CD4-positive, alpha-beta T cell treated with Interleukin-12 subunit alpha and Interleukin-12 subunit beta, for 1 hour (primary cell): ENCODE measurements around the gene WNT7B.

Experiments used
- DNase-seq: peaks from one replicate; pipeline ENCODE4 v3.0.0-alpha.2; 2020

The WNT7B gene

DNA sequence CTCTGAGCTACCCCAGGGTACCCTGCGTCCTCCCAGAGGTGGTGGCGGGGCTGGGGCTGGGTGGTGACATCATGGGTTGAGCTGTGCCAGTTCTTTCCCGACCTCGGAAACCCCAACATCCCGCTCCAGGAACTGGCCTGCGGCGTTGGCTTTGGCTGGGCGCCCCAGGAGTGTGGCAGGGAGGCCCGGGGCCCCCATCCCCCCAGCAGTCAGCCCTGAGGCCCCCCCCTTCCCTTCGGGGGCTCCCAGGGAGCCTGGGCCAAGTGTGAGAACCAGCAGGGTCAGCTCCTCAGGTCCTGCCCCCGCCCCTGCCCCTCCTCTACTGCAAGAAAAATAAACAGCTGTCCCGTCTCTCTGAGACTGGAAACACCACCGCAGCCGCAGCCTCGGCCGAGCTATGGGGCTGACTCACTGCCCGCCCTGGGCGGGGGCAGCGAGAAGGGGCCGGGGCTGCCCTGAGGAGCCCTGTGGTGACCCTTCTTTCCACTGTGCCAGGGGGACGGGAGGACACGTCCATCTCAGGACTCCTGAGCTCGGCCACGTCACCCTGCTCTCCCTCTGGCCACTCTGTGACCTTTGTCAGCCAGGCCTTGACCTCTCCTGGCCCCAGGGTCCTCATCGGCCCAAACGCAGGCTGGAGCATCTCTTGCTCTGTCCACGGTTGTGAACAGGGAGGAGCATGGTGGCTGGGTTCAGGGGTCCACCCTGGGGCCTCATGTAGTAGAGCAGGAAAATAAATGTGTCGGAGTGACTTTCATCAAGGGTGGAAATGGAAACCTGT is 73.4 kb downstream of the WNT7B start:
- no peak for DNase-seq

GRCh38 chr22:45897736-45898135 is 79.2 kb downstream of the WNT7B start:
- no peak for DNase-seq

- no peak for DNase-seq
These were observed 79.9 kb downstream of the WNT7B start for GRCh38 chr22:45896964-45897538.

DNA sequence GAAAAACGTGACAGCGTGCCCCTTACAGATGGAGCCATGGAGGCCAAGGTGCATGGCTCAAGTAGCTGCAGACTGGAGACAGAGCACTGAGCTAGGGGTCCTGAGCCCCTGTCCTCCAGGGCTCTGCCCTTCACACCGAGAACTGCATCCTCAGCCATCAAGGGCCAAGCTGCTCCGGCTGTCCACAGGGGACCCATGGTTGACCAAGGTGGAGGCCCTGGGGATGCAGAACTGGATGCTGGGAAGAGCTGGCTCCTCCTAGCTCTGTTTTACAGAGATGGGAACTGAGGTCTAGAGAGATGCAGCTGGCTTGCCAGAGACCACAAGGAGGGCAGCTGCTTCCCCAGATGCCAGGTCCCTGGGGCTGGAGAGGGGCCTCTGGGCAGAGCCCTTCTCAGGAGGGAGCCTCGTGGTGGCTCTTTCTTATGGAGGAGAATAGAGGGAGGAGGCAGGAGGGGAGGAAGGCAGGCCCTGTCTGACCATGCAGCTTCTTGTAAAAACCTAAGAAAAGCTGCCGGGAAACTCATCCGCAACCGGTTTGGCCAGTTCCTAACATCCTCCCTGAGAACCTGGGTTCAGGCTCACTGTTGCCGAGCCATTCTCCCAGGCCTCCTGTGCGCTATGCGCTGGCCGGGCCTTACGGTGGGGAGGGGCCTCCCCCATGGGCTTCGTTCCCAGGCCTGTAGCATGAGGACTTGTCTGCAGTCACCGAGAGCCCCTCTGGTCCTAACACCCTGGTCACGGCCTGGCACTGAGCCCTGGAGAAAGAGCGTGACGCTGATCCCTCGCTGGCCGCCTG is 80.6 kb downstream of the WNT7B start:
- no peak for DNase-seq

- DNase-seq = no peak
These were observed 81.4 kb downstream of the WNT7B start for GRCh38 chr22:45895436-45896152.

DNA sequence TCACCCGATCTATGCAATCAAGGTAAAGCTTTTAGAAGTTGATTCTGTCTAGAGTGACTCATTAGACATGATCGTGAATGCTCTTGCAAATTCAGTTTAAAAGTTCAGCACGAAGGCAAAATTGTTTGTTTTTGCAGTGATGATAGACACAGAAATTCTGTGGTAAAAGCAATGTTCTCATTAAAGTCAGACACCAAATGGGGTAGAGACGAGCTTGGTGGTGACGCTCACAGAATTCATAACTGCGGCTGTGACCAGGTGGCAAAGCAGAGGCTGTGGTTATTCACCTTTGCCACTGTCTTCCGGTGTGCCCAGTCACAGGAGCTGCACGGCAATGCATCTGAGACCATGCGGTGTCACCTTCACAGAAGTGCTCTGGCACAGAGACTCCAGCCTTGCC is 83.4 kb downstream of the WNT7B start:
- DNase-seq = no peak

DNA sequence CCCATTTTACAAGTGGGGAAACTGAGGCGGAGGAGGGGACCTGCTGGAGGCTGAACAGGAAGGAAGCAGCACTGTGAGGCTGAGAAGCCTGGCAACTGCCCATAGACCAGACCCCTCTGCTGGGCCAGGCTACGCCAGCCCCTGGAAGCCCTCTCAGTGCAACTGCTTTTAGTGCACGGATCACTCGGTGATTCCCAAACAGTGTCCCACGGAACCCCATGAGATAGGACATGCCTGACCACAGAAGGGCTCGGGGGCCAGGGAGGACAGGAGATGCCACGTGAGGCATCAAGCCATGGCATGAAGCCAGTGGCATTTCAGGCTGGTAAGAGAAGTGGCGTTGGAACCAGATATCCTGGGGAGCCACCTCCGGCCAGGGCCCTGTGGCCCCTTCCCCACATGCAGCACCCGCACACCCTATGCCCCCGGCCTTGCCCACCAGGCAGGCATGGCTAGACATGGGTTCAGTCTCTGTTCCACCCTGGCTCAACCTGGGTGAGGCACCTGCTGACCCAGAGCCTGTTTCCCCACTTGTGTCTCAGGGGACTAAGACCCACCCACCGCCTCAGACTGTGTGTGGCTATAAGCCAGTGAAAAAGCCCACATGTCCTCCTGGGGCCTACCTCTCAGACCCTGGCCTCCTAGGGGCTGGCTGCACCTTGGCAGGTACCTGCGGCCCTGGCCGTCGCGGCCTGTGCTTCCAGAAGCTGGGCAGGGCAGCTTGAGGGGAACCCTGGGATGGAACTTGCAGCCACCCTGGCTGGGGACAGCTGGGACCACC is 84.1 kb downstream of the WNT7B start:
- DNase-seq = no peak

DNA sequence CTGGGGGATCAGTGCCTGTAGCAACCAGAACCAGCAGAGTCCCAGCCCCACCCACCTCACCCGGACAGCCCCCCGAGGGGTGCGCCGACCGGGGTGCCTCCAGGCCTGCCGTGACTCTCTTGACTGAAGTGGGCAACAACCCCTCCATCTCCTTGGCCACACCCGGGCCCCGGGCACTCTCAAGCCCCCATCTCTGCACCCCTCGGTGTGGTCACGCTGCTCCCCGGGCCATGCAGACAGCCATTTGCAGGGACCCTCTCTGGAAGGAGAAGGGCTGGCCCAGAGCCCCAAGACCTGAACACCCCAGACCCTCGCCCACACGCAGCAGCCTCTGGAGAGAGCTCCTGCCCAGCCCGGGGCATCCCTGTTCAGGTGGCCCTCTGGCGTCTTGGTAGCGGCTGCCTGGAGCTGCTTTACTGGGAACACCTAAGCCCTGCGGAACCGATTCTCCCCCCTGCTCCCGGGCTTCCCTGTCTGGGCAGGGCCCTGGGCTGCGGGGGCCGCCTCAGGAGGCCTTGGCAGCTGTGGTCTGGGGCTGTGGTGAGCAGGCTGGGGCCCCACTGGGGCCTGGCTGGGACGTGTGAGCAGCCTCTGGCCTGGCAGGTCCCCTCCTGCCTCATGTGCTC is 84.9 kb downstream of the WNT7B start:
- no peak for DNase-seq

- DNase-seq = no peak
These were observed 85.4 kb downstream of the WNT7B start for GRCh38 chr22:45891471-45891995.

GRCh38 chr22:45891021-45891421 is 85.9 kb downstream of the WNT7B start:
- DNase-seq = no peak

DNA sequence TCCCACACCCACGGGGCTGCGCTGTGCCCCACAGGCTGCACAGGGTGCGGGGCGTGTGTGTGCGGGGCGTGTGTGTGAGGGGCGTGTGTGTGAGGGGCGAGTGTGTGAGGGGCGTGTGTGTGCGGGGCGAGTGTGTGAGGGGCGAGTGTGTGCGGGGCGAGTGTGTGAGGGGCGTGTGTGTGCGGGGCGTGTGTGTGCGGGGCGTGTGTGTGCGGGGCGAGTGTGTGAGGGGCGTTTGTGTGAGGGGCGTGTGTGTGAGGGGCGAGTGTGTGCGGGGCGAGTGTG is 86.7 kb downstream of the WNT7B start:
- no peak for DNase-seq

DNA sequence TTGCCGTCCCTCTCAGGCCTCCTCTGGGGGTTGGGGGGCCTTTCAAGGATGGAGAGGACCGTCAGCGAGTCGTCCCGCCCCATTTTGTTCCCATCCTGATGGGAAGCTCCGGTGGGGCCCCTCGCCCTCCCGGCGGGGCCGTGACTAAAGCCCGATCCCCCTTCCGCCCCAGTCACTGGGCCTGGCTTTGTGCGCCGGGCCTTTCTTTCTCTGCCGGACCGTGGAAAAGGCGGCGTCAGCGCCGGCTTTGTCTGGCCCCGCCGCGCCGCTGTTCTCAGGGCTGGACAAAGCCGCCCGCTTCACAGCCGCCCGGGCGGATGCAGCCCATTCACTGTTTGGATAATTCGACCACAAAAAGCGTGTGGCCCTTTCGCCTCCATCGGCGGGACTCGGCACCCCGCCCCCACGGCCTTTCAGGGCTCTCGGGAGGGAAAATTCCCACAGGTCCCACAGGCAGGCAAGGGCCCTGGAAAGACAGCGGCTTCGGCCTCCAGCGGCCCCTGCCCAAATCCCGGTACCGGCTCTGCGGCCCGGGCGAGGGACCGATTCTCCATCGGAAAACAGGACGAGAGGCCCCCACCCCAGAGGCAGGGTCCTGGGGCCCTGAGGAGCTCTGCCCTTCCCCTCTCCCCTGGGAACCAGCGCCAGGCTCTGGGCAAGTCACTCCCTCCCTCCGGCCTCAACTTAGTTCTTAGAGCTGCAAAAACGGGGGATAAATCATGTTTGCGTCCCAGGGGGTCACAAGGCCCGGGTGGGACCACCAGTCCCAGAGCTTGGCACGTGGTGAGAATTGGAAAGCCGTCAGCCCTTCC is 87.2 kb downstream of the WNT7B start:
- no peak for DNase-seq

- DNase-seq = no peak
These were observed 87.8 kb downstream of the WNT7B start for GRCh38 chr22:45889093-45889538.

DNA sequence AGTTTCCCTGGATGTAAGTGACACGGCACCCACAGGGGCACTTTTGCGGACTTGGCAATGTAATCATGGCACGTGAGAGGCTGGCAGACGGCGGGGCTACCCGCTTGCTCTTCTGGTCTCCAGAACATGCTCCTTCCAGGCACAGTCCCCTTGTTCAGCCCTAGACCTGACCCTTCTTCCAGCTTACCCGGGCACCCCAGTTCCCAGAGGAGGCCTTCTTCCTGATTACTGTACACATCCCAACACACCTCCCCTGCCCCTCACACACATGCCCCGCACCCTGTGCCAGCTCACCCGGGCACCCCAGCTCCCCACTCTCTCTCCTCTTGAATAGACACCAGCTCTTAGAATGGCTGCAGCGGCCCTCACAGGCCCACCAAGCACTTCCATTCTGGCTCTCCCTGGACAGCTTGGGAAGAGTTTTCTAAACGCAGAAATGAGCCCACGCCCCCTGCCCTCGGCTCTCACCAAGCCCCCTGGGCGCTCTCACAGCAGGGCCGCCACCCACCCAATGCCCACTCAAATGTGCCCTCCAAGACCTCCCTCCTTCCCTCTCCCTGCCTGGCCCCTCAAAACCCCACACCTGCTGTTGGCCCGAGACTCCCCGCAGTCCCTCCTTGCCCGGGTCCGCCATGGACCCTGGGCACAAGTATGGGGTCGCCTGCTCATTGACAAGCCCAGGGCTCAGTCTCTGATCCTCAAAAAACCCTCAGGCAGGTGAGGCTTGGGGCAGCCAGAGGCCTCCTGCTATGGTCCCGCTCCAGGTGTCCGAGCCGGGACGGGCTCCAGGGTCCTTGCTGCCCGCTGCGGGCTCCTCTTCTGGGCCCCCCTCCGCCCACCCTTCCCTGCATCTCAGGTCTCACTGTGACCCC is 88.5 kb downstream of the WNT7B start:
- DNase-seq = no peak

- no peak for DNase-seq
These were observed 89.5 kb downstream of the WNT7B start for GRCh38 chr22:45887202-45888131.

- DNase-seq = no peak
These were observed 90.4 kb downstream of the WNT7B start for GRCh38 chr22:45886540-45886939.

DNA sequence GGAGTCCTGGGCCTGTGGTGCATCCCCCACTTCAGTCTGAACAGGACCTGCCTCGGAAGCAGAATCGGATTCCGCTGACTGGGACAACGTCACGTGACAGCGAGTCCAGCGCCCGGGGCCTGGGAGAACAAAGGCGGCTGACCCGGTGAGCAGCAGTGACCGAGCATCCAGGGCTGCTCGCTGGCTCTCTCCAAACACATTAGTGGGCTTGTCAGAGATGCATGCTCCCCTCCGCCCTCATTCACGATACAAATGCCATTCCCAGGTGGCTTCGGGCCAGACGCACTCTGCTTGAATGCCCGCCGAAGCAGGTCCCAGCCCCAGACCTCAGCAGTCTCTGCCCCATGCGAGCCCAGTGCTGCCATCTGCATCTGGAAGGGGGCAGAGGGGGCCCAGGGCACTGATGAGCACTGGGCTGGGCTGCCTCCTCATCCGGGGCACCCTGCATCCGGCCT is 91.0 kb downstream of the WNT7B start:
- no peak for DNase-seq

DNA sequence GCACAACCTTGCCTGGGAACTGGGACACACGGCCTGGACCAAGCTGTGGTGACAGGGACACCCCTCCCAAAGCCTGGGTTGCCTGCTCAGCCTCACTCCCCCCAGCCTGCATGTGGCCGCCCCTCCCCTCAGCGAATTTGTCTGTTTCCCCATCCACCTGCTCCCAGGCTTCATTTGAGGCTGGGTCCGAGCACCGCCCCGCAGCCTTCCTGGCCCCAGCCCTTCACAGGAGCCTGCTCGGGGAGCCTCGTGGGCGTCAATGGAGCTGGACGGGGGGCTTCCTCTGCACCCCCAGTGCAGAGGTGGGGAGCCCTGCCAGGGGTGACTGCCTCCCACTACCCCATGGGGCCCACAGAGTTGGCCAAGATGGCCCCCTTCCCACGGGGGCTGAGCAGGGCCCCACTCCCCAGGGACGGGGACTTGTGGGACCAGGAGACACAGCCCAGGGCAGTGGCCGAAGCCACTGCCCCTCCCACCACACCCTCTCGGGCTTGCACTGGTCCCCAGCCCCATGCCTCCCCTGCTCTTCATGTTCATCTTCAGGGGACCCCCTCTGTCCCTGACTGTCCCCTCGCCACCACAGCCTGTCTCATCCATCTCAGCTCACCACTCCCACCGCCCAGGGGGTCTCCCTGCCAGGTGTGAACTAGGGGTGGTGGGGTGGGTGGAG is 91.7 kb downstream of the WNT7B start:
- DNase-seq = no peak
